IMR-90 (cell line): Measurements from ENCODE around the gene DCDC2. TPM values are rescaled to one million over a fixed set of nuclear protein-coding genes. Genes with fewer than 3 reads are reported as not detected.
"Not testable (repeated sequence)": the region's sequence is repeated elsewhere in the genome, so short reads cannot be mapped to it uniquely, and the experiment has no call there.

Source experiments
- ATAC-seq: fragments of 200-7000 bp; cut with Tn5 transposase; 2 replicates; pipeline ENCODE4 v1.9.1; 2020; ENCODE audit warnings: low read depth, mild to moderate bottlenecking, moderate library complexity
- BruUV-seq: library from RNA; stranded (reverse); fragments of 400-500 nt; replicated peaks from 2 replicates; lab custom pipeline; 2021; lab: Mats Ljungman, UMichigan
- CTCF ChIA-PET: fragments of 300-600 bp; formaldehyde crosslinking; extraction: SDS; loops from one replicate; lab custom pipeline; 2021; ENCODE audit warnings: antibody characterized with exemption; lab: Yijun Ruan, JAX
- POLR2A ChIA-PET: fragments of 300-600 bp; sonication (Branson Sonifier 250); formaldehyde crosslinking; loops from one replicate; lab custom pipeline; 2022; ENCODE audit warnings: antibody characterized with exemption; ENCODE audit not compliant: unreplicated experiment; lab: Charles Lee
- DNase-seq: peaks from one replicate; pipeline ENCODE4 v3.0.0; 2013
- H2AFZ ChIP-seq: replicated peaks from 2 replicates; pipeline ENCODE3; 2013; ENCODE audit warnings: low read length, mild to moderate bottlenecking; ENCODE audit not compliant: poor library complexity
- H2AK5ac ChIP-seq: 2 replicates; pipeline ENCODE4 v1.6.1; 2013; ENCODE audit warnings: low read depth, low read length, inconsistent platforms
- H2AK9ac ChIP-seq: replicated peaks from 2 replicates; pipeline ENCODE3; 2013; ENCODE audit warnings: mild to moderate bottlenecking, low read depth, low read length, moderate library complexity; ENCODE audit not compliant: poor library complexity
- H2BK120ac ChIP-seq: 2 replicates; pipeline ENCODE4 v1.6.1; 2013; ENCODE audit warnings: low read depth, low read length, inconsistent platforms
- H2BK15ac ChIP-seq: 3 replicates; pipeline ENCODE4 v1.6.1; 2013; ENCODE audit warnings: low read depth, low read length, inconsistent platforms
- H2BK20ac ChIP-seq: 2 replicates; pipeline ENCODE4 v1.6.1; 2013; ENCODE audit warnings: low read depth, mild to moderate bottlenecking, inconsistent platforms, low read length, moderate library complexity
- H2BK5ac ChIP-seq: 2 replicates; pipeline ENCODE4 v1.6.1; 2013; ENCODE audit warnings: mild to moderate bottlenecking, low read depth, low read length, inconsistent platforms; ENCODE audit not compliant: poor library complexity, severe bottlenecking
- H3K14ac ChIP-seq: replicated peaks from 2 replicates; pipeline ENCODE4 v1.6.1; 2013; ENCODE audit warnings: low read depth, low read length, inconsistent platforms
- H3K18ac ChIP-seq: 2 replicates; pipeline ENCODE4 v1.6.1; 2013; ENCODE audit warnings: low read depth, low read length, control low read depth
- H3K23ac ChIP-seq: 2 replicates; pipeline ENCODE4 v1.6.1; 2013; ENCODE audit warnings: low read depth, low read length, inconsistent platforms
- H3K27ac ChIP-seq: 2 replicates; pipeline ENCODE4 v1.5.1; 2013; ENCODE audit warnings: mild to moderate bottlenecking, control low read depth, low read length; ENCODE audit not compliant: insufficient read depth
- H3K27me3 ChIP-seq: 2 replicates; pipeline ENCODE4 v1.6.1; 2013; ENCODE audit warnings: low read length; ENCODE audit not compliant: control insufficient read depth, insufficient read depth
- H3K36me3 ChIP-seq: 2 replicates; pipeline ENCODE4 v1.6.1; 2013; ENCODE audit warnings: low read length, mixed read lengths; ENCODE audit not compliant: control insufficient read depth, insufficient read depth
- H3K4ac ChIP-seq: 2 replicates; pipeline ENCODE4 v1.6.1; 2013; ENCODE audit warnings: low read depth, low read length, inconsistent platforms
- H3K4me1 ChIP-seq: 2 replicates; pipeline ENCODE4 v1.6.1; 2013; ENCODE audit warnings: low read length, mixed read lengths; ENCODE audit not compliant: control insufficient read depth, insufficient read depth
- H3K4me2 ChIP-seq: 2 replicates; pipeline ENCODE4 v1.6.1; 2013; ENCODE audit warnings: low read depth, mild to moderate bottlenecking, control low read depth, low read length, moderate library complexity
- H3K4me3 ChIP-seq: 2 replicates; pipeline ENCODE4 v1.5.1; 2013; ENCODE audit warnings: low read depth, mild to moderate bottlenecking, control low read depth, low read length, moderate library complexity; ENCODE audit not compliant: insufficient read depth
- H3K56ac ChIP-seq: 2 replicates; pipeline ENCODE4 v1.6.1; 2013; ENCODE audit warnings: low read length, inconsistent platforms; ENCODE audit not compliant: insufficient read depth; ENCODE audit errors: extremely low read depth
- H3K79me1 ChIP-seq, 2 experiments: 2 replicates each; pipeline ENCODE4 v1.6.1; 2013; ENCODE audit warnings: low read length in 2 of 2, inconsistent platforms in 1 of 2, low read depth in 1 of 2
- H3K9ac ChIP-seq: 2 replicates; pipeline ENCODE4 v1.6.1; 2013; ENCODE audit warnings: low read depth, low read length, control low read depth
- H3K9me1 ChIP-seq: 2 replicates; pipeline ENCODE4 v1.6.1; 2013; ENCODE audit warnings: low read length, inconsistent platforms; ENCODE audit not compliant: insufficient read depth
- H3K9me3 ChIP-seq: 2 replicates; pipeline ENCODE4 v1.6.1; 2013; ENCODE audit warnings: low read length; ENCODE audit not compliant: control insufficient read depth, insufficient read depth
- H4K20me1 ChIP-seq: 2 replicates; pipeline ENCODE4 v1.6.1; 2013; ENCODE audit warnings: low read length, inconsistent platforms; ENCODE audit not compliant: insufficient read depth
- H4K5ac ChIP-seq: 2 replicates; pipeline ENCODE4 v1.6.1; 2013; ENCODE audit warnings: mild to moderate bottlenecking, low read depth, low read length, control low read depth
- H4K8ac ChIP-seq, 2 experiments: 2 replicates each; pipeline ENCODE4 v1.6.1; 2013; ENCODE audit warnings: low read depth in 2 of 2, low read length in 2 of 2, control low read depth in 1 of 2, inconsistent platforms in 1 of 2
- H4K91ac ChIP-seq: 2 replicates; pipeline ENCODE4 v1.6.1; 2013; ENCODE audit warnings: low read depth, low read length, inconsistent platforms; ENCODE audit not compliant: insufficient read depth
- BHLHE40 ChIP-seq: fragments of 150-350 bp; IDR thresholded peaks from 2 replicates; pipeline ENCODE4 v1.6.1; 2016; ENCODE audit warnings: mild to moderate bottlenecking, low read depth, low read length
- CHD1 ChIP-seq: IDR thresholded peaks from 2 replicates; pipeline ENCODE4 v1.6.1; 2012; ENCODE audit warnings: low read depth, low read length, improper control_type of control experiment
- MAZ ChIP-seq: IDR thresholded peaks from 2 replicates; pipeline ENCODE4 v1.6.1; 2012; ENCODE audit warnings: low read depth, mild to moderate bottlenecking, low read length, improper control_type of control experiment, moderate library complexity, borderline replicate concordance
- POLR2A ChIP-seq: IDR thresholded peaks from 2 replicates; pipeline ENCODE4 v1.6.1; 2012; ENCODE audit warnings: mild to moderate bottlenecking, low read depth, low read length
- RCOR1 ChIP-seq: IDR thresholded peaks from 2 replicates; pipeline ENCODE4 v1.6.1; 2012; ENCODE audit warnings: mild to moderate bottlenecking, low read length, improper control_type of control experiment; ENCODE audit not compliant: insufficient replicate concordance
- RFX5 ChIP-seq: IDR thresholded peaks from 2 replicates; pipeline ENCODE4 v1.8.0; 2012; ENCODE audit warnings: low read depth, mild to moderate bottlenecking, low read length, moderate library complexity
- WGBS, 2 experiments: methylation state at CpG; one replicate each; pipeline versions ENCODE4 v1.1.5 to v1.1.7; 2013; ENCODE audit warnings: missing lambda C conversion rate in 2 of 2; ENCODE audit not compliant: insufficient read length in 1 of 2; ENCODE audit errors: extremely low coverage in 2 of 2; 5-methylcytosine and 5-hydroxymethylcytosine counted together
- dilution Hi-C: fragments of 300-500 bp; cut with HindIII; formaldehyde crosslinking; loops from one replicate; pipeline ENCODE4 v1.14.3; 2018; ENCODE audit warnings: low sequenced_read_pairs; ENCODE audit not compliant: unreplicated experiment
- in situ Hi-C: fragments of 300-500 bp; cut with MboI; formaldehyde crosslinking; loops from 3 replicates; pipeline ENCODE4 v1.14.3; 2019; ENCODE audit warnings: low sequenced_read_pairs, inconsistent platforms, mixed read lengths
- intact Hi-C: fragments of 100-400 bp; cut with micrococcal nuclease; formaldehyde crosslinking; loops from 2 replicates; pipeline ENCODE4 v1.10.0; 2022
- polyA plus RNA-seq, 3 experiments: library from polyadenylated mRNA; depleted of rRNA; stranded (reverse); fragments of >200 nt; gene quantifications; 2 replicates each; pipeline ENCODE4 v1.2.3, GENCODE V29; 2012; ENCODE audit warnings: low replicate concordance in 1 of 3
- total RNA-seq: library from RNA; depleted of rRNA; stranded (reverse); fragments of >200 nt; gene quantifications from 2 replicates; pipeline ENCODE4 v1.2.3, GENCODE V29; 2012

DCDC2 gene
- total and polyA plus RNA-seq, 2 of the 4 experiments (the other 2 are of a cell fraction) = not detected

DNA sequence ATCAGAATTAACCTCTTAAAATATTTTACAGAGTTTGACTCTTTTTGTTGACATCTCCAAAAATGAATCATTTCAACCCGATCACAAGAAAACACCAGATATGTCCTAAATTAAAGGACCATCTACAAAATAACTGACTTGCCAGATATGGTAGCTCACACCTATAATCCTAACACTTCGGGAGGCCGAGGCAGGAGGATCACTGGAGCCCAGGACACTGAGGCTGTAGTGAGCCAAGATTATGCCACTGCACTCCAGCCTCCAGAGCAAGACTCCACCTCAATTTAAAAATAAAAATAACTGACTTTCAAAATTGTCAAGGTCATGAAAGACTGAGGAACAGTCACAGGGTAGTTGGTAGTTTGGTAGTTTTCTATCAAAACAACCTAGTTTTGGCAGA, 34.9 kb downstream of the DCDC2 start:
- Histone ChIP-seq H2AFZ (no peak overlapping the region), H3K4me2 (no peak overlapping the region), H2BK5ac (no peak overlapping the region), H3K14ac (no peak overlapping the region), H4K20me1 (no peaks in the 10 kb centered on the region), H3K4me3 (no peak overlapping the region), H3K18ac (no peak overlapping the region), H2BK20ac (no peak overlapping the region), H3K56ac (no peak overlapping the region), H3K23ac (no peak overlapping the region), H3K79me1 (no peaks in the 10 kb centered on the region), H4K8ac (no peak overlapping the region), H3K4me1 (no peaks in the 10 kb centered on the region), H2AK5ac (no peak overlapping the region), H3K27me3 (no peaks in the 10 kb centered on the region), H4K5ac (no peak overlapping the region), H2BK120ac (no peak overlapping the region), H3K27ac (no peak overlapping the region), H3K36me3 (no peaks in the 10 kb centered on the region), H3K4ac (no peak overlapping the region), H2AK9ac (no peak overlapping the region), H2BK15ac (no peak overlapping the region), H3K9me3 (no peaks in the 10 kb centered on the region), H3K9me1 (no peaks in the 10 kb centered on the region), H4K91ac (no peak overlapping the region), H3K9ac (no peak overlapping the region)
- no TSS peak for BruUV-seq
- TF ChIP-seq RCOR1 = no peak
- no peak for TF ChIP-seq BHLHE40
- no peak for TF ChIP-seq RFX5
- no peak for TF ChIP-seq POLR2A
- no peak for TF ChIP-seq MAZ
- TF ChIP-seq CHD1 = no peak
- POLR2A ChIA-PET = no interaction called here
- DNase-seq (no peak), ATAC-seq (no peak)
- in situ Hi-C loops (no loop called here), dilution Hi-C loops (no loop called here), intact Hi-C loops (no loop called here)
- 83% methylated on average over 1 of the region's 3 CpGs; no CpG with 5 or more reads in 1 of the 2 experiments for WGBS, 2 experiments
- CTCF ChIA-PET = no interaction called here

DNA sequence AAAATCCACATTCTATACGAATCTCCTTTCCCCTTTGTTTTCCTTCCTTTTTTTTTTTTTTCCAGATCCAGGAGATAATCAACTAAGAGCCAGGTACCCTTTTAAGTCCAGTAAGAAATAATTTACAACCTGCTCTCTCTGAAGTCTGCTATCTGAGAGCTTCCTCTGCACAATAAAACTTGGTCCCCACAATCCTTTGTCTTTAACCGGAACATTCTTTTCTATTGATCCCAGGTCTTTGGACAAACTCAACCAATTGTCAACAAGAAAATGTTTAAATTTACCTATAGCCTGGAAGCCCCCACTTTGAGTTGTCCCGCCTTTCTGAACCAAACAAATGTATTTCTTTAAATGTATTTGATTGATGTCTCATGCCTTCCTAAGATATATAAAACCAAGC, 35.4 kb downstream of the DCDC2 start:
- in situ Hi-C loops = not testable (repeated sequence)
- WGBS, 2 experiments = no CpG with 5 or more reads among the region's 3 CpGs

More for the DNA sequence above, 35.4 kb downstream of the DCDC2 start:
- POLR2A ChIA-PET, ATAC-seq, DNase-seq, H2BK15ac ChIP-seq, BruUV-seq, H3K4ac ChIP-seq, H3K23ac ChIP-seq, H3K27me3 ChIP-seq, H3K9me3 ChIP-seq, H2AK5ac ChIP-seq, H2BK5ac ChIP-seq, H4K8ac ChIP-seq, dilution Hi-C loops, H3K18ac ChIP-seq, H3K4me3 ChIP-seq, H3K36me3 ChIP-seq, H3K4me2 ChIP-seq, H2AFZ ChIP-seq, H2AK9ac ChIP-seq, H3K9me1 ChIP-seq, H3K27ac ChIP-seq, H4K91ac ChIP-seq, H2BK120ac ChIP-seq, H3K79me1 ChIP-seq, H3K9ac ChIP-seq, H3K14ac ChIP-seq, H4K20me1 ChIP-seq, CTCF ChIA-PET, H3K4me1 ChIP-seq, H4K5ac ChIP-seq, H3K56ac ChIP-seq, H2BK20ac ChIP-seq, intact Hi-C loops: not testable (repeated sequence)
